Activated CD4-positive, alpha-beta T cell treated with anti-CD3 and anti-CD28 coated beads, Interleukin-2, amount 50 U/mL, for 4 hours (primary cell): Measurements from ENCODE around the gene IL21.
"Not testable (repeated sequence)": the region's sequence is repeated elsewhere in the genome, so short reads cannot be mapped to it uniquely, and the experiment has no call there.

ENCODE experiments used
- DNase-seq, 2 experiments: peaks; one replicate each; pipeline ENCODE4 v3.0.0-alpha.2; 2020

The IL21 gene

GRCh38 chr4:122621016-122621507, at the start of gene IL21:
IL21 (minus strand) TSS chr4:122621066; CDS start chr4:122621011, 55 bp downstream.
- no peak for DNase-seq

- DNase-seq, result no peak
Measured at GRCh38 chr4:122669911-122670738, 49.3 kb upstream of the IL21 start.

GRCh38 chr4:122668241-122668640, 47.4 kb upstream of the IL21 start:
- no peak for DNase-seq

- DNase-seq, result no peak
Measured at GRCh38 chr4:122666527-122667245, 45.8 kb upstream of the IL21 start.

- DNase-seq, result no peak
Measured at GRCh38 chr4:122665161-122665929, 44.5 kb upstream of the IL21 start.

GRCh38 chr4:122663814-122664610, 43.1 kb upstream of the IL21 start:
- peak in 1 of 2 experiments; percentile 10 for DNase-seq

GRCh38 chr4:122663291-122663690, 42.4 kb upstream of the IL21 start:
- DNase-seq, result no peak

- no peak for DNase-seq
Measured at GRCh38 chr4:122662701-122663100, 41.8 kb upstream of the IL21 start.

GRCh38 chr4:122661176-122662160, 40.6 kb upstream of the IL21 start:
- DNase-seq, result no peak

GRCh38 chr4:122658818-122659295, 38.0 kb upstream of the IL21 start:
- DNase-seq, result no peak

GRCh38 chr4:122658377-122658776, 37.5 kb upstream of the IL21 start:
- no peak for DNase-seq

- DNase-seq, result no peak
Measured at GRCh38 chr4:122657553-122657952, 36.7 kb upstream of the IL21 start.

- DNase-seq, result not testable (repeated sequence)
Measured at GRCh38 chr4:122656583-122656982, 35.7 kb upstream of the IL21 start.

- peak; percentile 48 to 52 for DNase-seq
Measured at GRCh38 chr4:122652379-122652778, 31.5 kb upstream of the IL21 start.

GRCh38 chr4:122650148-122650547, 29.3 kb upstream of the IL21 start:
- DNase-seq, result no peak

- DNase-seq, result no peak
Measured at GRCh38 chr4:122647656-122648055, 26.8 kb upstream of the IL21 start.

- DNase-seq, result no peak
Measured at GRCh38 chr4:122643257-122643656, 22.4 kb upstream of the IL21 start.

GRCh38 chr4:122639181-122639580, 18.3 kb upstream of the IL21 start:
- no peak for DNase-seq

- no peak for DNase-seq
Measured at GRCh38 chr4:122636697-122637096, 15.8 kb upstream of the IL21 start.

GRCh38 chr4:122635205-122635604, 14.3 kb upstream of the IL21 start:
- no peak for DNase-seq

GRCh38 chr4:122633211-122633610, 12.3 kb upstream of the IL21 start:
- DNase-seq, result no peak
